Neural progenitor cell (in vitro differentiated cells): ENCODE data around the gene MAD1L1.

Experiments
- EZH2 ChIP-seq: fragments of 200-600 bp; sonication (generic); IDR thresholded peaks from 2 replicates; pipeline ENCODE4 v1.6.1; 2017; ENCODE audit warnings: antibody characterized with exemption, mild to moderate bottlenecking, moderate library complexity
- EZH2phosphoT487 ChIP-seq: fragments of 200-600 bp; sonication (generic); IDR thresholded peaks from 2 replicates; pipeline ENCODE4 v1.6.1; 2017; ENCODE audit warnings: antibody characterized with exemption
- TF ChIP-seq, protein P1 (sequence below): fragments of 200-600 bp; sonication (generic); IDR thresholded peaks from 2 replicates; pipeline ENCODE4 v1.5.1; 2017; ENCODE audit warnings: antibody characterized with exemption, mild to moderate bottlenecking

- TF ChIP-seq, protein P1, sequence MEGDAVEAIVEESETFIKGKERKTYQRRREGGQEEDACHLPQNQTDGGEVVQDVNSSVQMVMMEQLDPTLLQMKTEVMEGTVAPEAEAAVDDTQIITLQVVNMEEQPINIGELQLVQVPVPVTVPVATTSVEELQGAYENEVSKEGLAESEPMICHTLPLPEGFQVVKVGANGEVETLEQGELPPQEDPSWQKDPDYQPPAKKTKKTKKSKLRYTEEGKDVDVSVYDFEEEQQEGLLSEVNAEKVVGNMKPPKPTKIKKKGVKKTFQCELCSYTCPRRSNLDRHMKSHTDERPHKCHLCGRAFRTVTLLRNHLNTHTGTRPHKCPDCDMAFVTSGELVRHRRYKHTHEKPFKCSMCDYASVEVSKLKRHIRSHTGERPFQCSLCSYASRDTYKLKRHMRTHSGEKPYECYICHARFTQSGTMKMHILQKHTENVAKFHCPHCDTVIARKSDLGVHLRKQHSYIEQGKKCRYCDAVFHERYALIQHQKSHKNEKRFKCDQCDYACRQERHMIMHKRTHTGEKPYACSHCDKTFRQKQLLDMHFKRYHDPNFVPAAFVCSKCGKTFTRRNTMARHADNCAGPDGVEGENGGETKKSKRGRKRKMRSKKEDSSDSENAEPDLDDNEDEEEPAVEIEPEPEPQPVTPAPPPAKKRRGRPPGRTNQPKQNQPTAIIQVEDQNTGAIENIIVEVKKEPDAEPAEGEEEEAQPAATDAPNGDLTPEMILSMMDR: no peak
- TF ChIP-seq EZH2 (no peak), EZH2phosphoT487 (no peak)
Measured at GRCh38 chr7:2157473-2158279, 75.1 kb downstream of the MAD1L1 start.
